Liver (tissue), 9 donors: Measurements from ENCODE around the gene RFT1. TPM values are rescaled to one million over a fixed set of nuclear protein-coding genes. Genes with fewer than 3 reads are reported as not detected.
"Not testable (repeated sequence)": the region's sequence is repeated elsewhere in the genome, so short reads cannot be mapped to it uniquely, and the experiment has no call there.

Source experiments
- DNase-seq: peaks from one replicate; pipeline ENCODE4 v3.0.0-alpha.2; 2017; ENCODE audit warnings: low spot score
- H3K27ac ChIP-seq, 2 donors: one replicate each; pipeline ENCODE4 v1.7.0; 2013; ENCODE audit warnings: inconsistent platforms in 2 of 2, low read length in 2 of 2, control low read depth in 1 of 2, low read depth in 1 of 2, mild to moderate bottlenecking in 1 of 2
- H3K27me3 ChIP-seq, 4 donors: one replicate each; pipeline versions ENCODE4 v1.6.1 to v1.7.0; 2013; ENCODE audit warnings: low read length in 3 of 4, inconsistent platforms in 1 of 4, mild to moderate bottlenecking in 1 of 4, moderate library complexity in 1 of 4; ENCODE audit not compliant: control insufficient read depth in 4 of 4, insufficient read depth in 4 of 4
- H3K36me3 ChIP-seq, 4 donors: one replicate each; pipeline versions ENCODE4 v1.6.1 to v1.7.0; 2013; ENCODE audit warnings: low read length in 3 of 4, mild to moderate bottlenecking in 3 of 4, low read depth in 1 of 4, moderate library complexity in 1 of 4; ENCODE audit not compliant: control insufficient read depth in 4 of 4, insufficient read depth in 3 of 4
- H3K4me1 ChIP-seq, 4 donors: one replicate each; pipeline versions ENCODE4 v1.6.1 to v1.7.0; 2013; ENCODE audit warnings: low read length in 3 of 4, mild to moderate bottlenecking in 3 of 4, moderate library complexity in 1 of 4; ENCODE audit not compliant: control insufficient read depth in 4 of 4, insufficient read depth in 4 of 4
- H3K4me3 ChIP-seq, 3 donors: one replicate each; pipeline versions ENCODE4 v1.6.1 to v1.7.0; 2013; ENCODE audit warnings: low read length in 3 of 3, control low read depth in 1 of 3, low read depth in 1 of 3, mild to moderate bottlenecking in 1 of 3
- H3K9ac ChIP-seq, 2 donors: one replicate each; pipeline ENCODE4 v1.7.0; 2013; ENCODE audit warnings: low read length in 2 of 2, mild to moderate bottlenecking in 2 of 2, moderate library complexity in 2 of 2, control low read depth in 1 of 2, low read depth in 1 of 2
- H3K9me3 ChIP-seq, 4 donors: one replicate each; pipeline versions ENCODE4 v1.6.1 to v1.7.0; 2013; ENCODE audit warnings: low read length in 3 of 4; ENCODE audit not compliant: control insufficient read depth in 4 of 4
- EGR1 ChIP-seq, 2 donors: IDR thresholded peaks; 2 replicates each; pipeline ENCODE4 v1.6.1; 2016 to 2018; ENCODE audit warnings: antibody characterized with exemption in 2 of 2, low read depth in 2 of 2
- FOXA1 ChIP-seq: IDR thresholded peaks from 2 replicates; pipeline ENCODE4 v1.6.1; 2016; ENCODE audit warnings: antibody characterized with exemption
- FOXA2 ChIP-seq: IDR thresholded peaks from 2 replicates; pipeline ENCODE4 v1.6.1; 2016; ENCODE audit warnings: antibody characterized with exemption
- GABPA ChIP-seq, 2 donors: IDR thresholded peaks in 1 of 2; conservative IDR thresholded peaks in 1 of 2; 2 replicates each; pipeline ENCODE4 v1.6.1; 2016; ENCODE audit warnings: antibody characterized with exemption in 2 of 2, mild to moderate bottlenecking in 1 of 2, moderate library complexity in 1 of 2
- HNF4A ChIP-seq, 2 donors: conservative IDR thresholded peaks; 2 replicates each; pipeline ENCODE4 v1.6.1; 2016; ENCODE audit warnings: antibody characterized with exemption in 2 of 2, mild to moderate bottlenecking in 2 of 2
- HNF4G ChIP-seq: IDR thresholded peaks from 2 replicates; pipeline ENCODE4 v1.6.1; 2016; ENCODE audit warnings: antibody characterized with exemption
- NR2F2 ChIP-seq: IDR thresholded peaks from 2 replicates; pipeline ENCODE4 v1.6.1; 2016; ENCODE audit warnings: antibody characterized with exemption
- RAD21 ChIP-seq, 2 donors: IDR thresholded peaks; 2 replicates each; pipeline ENCODE4 v1.6.1; 2016; ENCODE audit warnings: antibody characterized with exemption in 2 of 2, mild to moderate bottlenecking in 2 of 2
- RXRA ChIP-seq, 2 donors: IDR thresholded peaks; 2 replicates each; pipeline ENCODE4 v1.6.1; 2017 to 2018; ENCODE audit warnings: antibody characterized with exemption in 2 of 2, mild to moderate bottlenecking in 1 of 2
- SP1 ChIP-seq: IDR thresholded peaks from 2 replicates; pipeline ENCODE4 v1.6.1; 2018; ENCODE audit warnings: antibody characterized with exemption, mild to moderate bottlenecking
- TAF1 ChIP-seq: conservative IDR thresholded peaks from 2 replicates; pipeline ENCODE4 v1.6.1; 2016; ENCODE audit warnings: antibody characterized with exemption, mild to moderate bottlenecking
- YY1 ChIP-seq: IDR thresholded peaks from 2 replicates; pipeline ENCODE4 v1.6.1; 2016; ENCODE audit warnings: antibody characterized with exemption, mild to moderate bottlenecking
- ZBTB33 ChIP-seq: IDR thresholded peaks from 2 replicates; pipeline ENCODE4 v1.6.1; 2016; ENCODE audit warnings: antibody characterized with exemption
- WGBS: extraction: QIAGEN DNeasy Blood & Tissue Kit; methylation state at CpG from one replicate; pipeline ENCODE4 v1.1.7; 2013; 5-methylcytosine and 5-hydroxymethylcytosine counted together
- polyA plus RNA-seq, 2 donors: library from polyadenylated mRNA; stranded (reverse) in 1 of 2; unstranded in 1 of 2; fragments of 200-250 nt in 1 of 2; fragments of >200 nt in 1 of 2; fragmentation: Nextera tagmentation in 1 of 2; extraction: Ambion mirVana in 1 of 2; gene quantifications; one replicate each; pipeline versions ENCODE4 v1.2.1 to v1.2.3, GENCODE V29; 2013 to 2015
- total RNA-seq, 2 donors: library from RNA; depleted of rRNA; stranded (reverse); fragments of >200 nt; gene quantifications; one replicate each; pipeline ENCODE4 v1.2.3, GENCODE V29; 2014
- TF ChIP-seq, protein P1 (sequence below): IDR thresholded peaks from 2 replicates; pipeline ENCODE4 v1.6.1; 2016; ENCODE audit warnings: antibody characterized with exemption
- TF ChIP-seq, protein P2 (sequence below): fragments of 150-350 bp; IDR thresholded peaks from 2 replicates; pipeline ENCODE4 v1.5.1; 2017; ENCODE audit warnings: improper control_type of control experiment, low read depth, low read length; ENCODE audit not compliant: missing input control
- donor health status: healthy.
- donor health status: healthy.
- donor health status: healthy.
- donor health status: healthy.
- donor health status: healthy.

The RFT1 gene
- total and polyA plus RNA-seq, 4 donors, result 8.0 to 12.6 (median 11.8) TPM

GRCh38 chr3:53151870-53152660, 21.8 kb upstream of the RFT1 start:
- TF ChIP-seq ZBTB33 (no peak), NR2F2 (no peak), EGR1 (IDR thresholded peaks at IDR 0.05; ENCODE audit: low read depth in 2 of 2) (no peak), RXRA (IDR thresholded peaks at IDR 0.05) (no peak), TAF1 (no peak), HNF4A (conservative IDR thresholded peaks at IDR 0.05) (no peak)
- TF ChIP-seq, protein P1, sequence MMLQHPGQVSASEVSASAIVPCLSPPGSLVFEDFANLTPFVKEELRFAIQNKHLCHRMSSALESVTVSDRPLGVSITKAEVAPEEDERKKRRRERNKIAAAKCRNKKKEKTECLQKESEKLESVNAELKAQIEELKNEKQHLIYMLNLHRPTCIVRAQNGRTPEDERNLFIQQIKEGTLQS, result no peak
- WGBS, result 85% methylated on average over 20 of the region's 20 CpGs
- no peak for DNase-seq

GRCh38 chr3:53151465-53151864, 21.2 kb upstream of the RFT1 start:
- Histone ChIP-seq H3K27ac (no peak overlapping the region), H3K36me3 (no peaks in the 10 kb centered on the region), H3K9ac (no peak overlapping the region), H3K4me1 (peaks cover 12 to 39% (median 26%) of the 10 kb centered on the region in 4 donors), H3K4me3 (no peak overlapping the region), H3K9me3 (no peaks in the 10 kb centered on the region), H3K27me3 (no peaks in the 10 kb centered on the region)
- TF ChIP-seq HNF4G (no peak), FOXA2 (no peak), RAD21 (IDR thresholded peaks at IDR 0.05) (no peak), FOXA1 (no peak), SP1 (no peak), GABPA (IDR thresholded peaks at IDR 0.05 in 1 of 2, conservative IDR thresholded peaks at IDR 0.05 in 1 of 2) (no peak), RXRA (IDR thresholded peaks at IDR 0.05) (no peak), ZBTB33 (no peak), EGR1 (IDR thresholded peaks at IDR 0.05; ENCODE audit: low read depth in 2 of 2) (no peak), YY1 (no peak), TAF1 (no peak), HNF4A (conservative IDR thresholded peaks at IDR 0.05) (no peak)
- TF ChIP-seq, protein P1, result no peak
- TF ChIP-seq, protein P2, sequence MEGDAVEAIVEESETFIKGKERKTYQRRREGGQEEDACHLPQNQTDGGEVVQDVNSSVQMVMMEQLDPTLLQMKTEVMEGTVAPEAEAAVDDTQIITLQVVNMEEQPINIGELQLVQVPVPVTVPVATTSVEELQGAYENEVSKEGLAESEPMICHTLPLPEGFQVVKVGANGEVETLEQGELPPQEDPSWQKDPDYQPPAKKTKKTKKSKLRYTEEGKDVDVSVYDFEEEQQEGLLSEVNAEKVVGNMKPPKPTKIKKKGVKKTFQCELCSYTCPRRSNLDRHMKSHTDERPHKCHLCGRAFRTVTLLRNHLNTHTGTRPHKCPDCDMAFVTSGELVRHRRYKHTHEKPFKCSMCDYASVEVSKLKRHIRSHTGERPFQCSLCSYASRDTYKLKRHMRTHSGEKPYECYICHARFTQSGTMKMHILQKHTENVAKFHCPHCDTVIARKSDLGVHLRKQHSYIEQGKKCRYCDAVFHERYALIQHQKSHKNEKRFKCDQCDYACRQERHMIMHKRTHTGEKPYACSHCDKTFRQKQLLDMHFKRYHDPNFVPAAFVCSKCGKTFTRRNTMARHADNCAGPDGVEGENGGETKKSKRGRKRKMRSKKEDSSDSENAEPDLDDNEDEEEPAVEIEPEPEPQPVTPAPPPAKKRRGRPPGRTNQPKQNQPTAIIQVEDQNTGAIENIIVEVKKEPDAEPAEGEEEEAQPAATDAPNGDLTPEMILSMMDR, result no peak
- no peak for DNase-seq
- 92% methylated on average over 5 of the region's 5 CpGs for WGBS

More at GRCh38 chr3:53151870-53152660, 21.8 kb upstream of the RFT1 start:
- H3K9me3 ChIP-seq, result no peaks in the 10 kb centered on the region
- H3K27me3 ChIP-seq, result no peaks in the 10 kb centered on the region
- no peak overlapping the region for H3K4me3 ChIP-seq
- H3K4me1 ChIP-seq, result peaks cover 12 to 39% (median 26%) of the 10 kb centered on the region in 4 donors
- no peak overlapping the region for H3K27ac ChIP-seq
- no peaks in the 10 kb centered on the region for H3K36me3 ChIP-seq
- no peak overlapping the region for H3K9ac ChIP-seq

GRCh38 chr3:53151086-53151438, 20.8 kb upstream of the RFT1 start:
- not testable (repeated sequence) for H3K4me3 ChIP-seq, DNase-seq
- WGBS, result 85% methylated on average over 9 of the region's 9 CpGs

More at GRCh38 chr3:53151086-53151438, 20.8 kb upstream of the RFT1 start:
- not testable (repeated sequence) for H3K36me3 ChIP-seq, H3K27ac ChIP-seq, H3K27me3 ChIP-seq, H3K9ac ChIP-seq, H3K9me3 ChIP-seq
- H3K4me1 ChIP-seq, result peaks cover 12 to 36% (median 24%) of the 10 kb centered on the region in 4 donors
